ENCODE data around the gene SOAT2.

SOAT2 gene, protein sequence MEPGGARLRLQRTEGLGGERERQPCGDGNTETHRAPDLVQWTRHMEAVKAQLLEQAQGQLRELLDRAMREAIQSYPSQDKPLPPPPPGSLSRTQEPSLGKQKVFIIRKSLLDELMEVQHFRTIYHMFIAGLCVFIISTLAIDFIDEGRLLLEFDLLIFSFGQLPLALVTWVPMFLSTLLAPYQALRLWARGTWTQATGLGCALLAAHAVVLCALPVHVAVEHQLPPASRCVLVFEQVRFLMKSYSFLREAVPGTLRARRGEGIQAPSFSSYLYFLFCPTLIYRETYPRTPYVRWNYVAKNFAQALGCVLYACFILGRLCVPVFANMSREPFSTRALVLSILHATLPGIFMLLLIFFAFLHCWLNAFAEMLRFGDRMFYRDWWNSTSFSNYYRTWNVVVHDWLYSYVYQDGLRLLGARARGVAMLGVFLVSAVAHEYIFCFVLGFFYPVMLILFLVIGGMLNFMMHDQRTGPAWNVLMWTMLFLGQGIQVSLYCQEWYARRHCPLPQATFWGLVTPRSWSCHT

DNA sequence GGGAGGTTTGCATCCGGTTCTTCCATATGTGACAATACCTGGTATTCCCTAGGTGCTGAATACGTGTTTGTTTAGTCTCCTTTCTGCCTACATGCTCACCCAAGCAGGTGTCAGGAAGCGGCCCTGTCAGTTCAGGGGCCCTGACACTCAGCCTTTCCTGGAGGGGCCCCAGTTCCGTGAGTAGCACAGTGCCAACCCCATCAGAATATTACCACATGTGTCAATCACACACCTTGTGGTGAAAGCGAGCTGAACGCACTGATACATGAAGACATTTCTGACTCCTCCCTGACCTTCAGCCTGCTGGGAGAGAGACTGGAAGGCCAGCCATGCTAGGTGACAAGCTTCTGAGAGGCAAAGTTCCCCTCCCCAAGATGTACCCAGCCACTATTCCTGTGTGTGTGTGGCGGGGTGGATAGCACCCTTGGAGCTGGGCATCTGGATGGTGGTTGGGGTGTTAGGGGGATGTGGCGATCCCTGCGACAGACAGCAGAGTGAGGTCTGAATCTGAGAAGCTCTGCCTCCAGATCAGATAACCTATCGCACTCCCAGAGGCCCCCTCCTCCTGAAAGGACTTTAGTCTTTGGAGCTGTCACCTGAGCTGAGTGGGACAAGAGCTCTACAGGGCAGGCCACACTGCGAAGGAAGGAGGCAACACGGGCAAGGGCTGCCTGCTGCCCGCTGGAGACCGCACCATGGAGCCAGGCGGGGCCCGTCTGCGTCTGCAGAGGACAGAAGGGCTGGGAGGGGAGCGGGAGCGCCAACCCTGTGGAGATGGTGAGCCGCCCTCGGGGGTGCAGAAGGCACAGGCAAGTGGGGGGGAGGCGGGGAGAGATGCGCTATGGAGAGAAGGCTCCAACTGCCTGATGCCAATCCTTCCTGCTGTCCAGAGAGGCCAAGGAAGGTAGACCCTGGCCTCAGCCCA, at the start of gene SOAT2:
TSS of gene SOAT2 (plus strand) at position 604 of the 925 bp plus-strand sequence. CDS start at position 696, 92 bp downstream.
- TF ChIP-seq, protein P1, sequence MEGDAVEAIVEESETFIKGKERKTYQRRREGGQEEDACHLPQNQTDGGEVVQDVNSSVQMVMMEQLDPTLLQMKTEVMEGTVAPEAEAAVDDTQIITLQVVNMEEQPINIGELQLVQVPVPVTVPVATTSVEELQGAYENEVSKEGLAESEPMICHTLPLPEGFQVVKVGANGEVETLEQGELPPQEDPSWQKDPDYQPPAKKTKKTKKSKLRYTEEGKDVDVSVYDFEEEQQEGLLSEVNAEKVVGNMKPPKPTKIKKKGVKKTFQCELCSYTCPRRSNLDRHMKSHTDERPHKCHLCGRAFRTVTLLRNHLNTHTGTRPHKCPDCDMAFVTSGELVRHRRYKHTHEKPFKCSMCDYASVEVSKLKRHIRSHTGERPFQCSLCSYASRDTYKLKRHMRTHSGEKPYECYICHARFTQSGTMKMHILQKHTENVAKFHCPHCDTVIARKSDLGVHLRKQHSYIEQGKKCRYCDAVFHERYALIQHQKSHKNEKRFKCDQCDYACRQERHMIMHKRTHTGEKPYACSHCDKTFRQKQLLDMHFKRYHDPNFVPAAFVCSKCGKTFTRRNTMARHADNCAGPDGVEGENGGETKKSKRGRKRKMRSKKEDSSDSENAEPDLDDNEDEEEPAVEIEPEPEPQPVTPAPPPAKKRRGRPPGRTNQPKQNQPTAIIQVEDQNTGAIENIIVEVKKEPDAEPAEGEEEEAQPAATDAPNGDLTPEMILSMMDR (IDR thresholded peaks at IDR 0.05) = no peak

DNA sequence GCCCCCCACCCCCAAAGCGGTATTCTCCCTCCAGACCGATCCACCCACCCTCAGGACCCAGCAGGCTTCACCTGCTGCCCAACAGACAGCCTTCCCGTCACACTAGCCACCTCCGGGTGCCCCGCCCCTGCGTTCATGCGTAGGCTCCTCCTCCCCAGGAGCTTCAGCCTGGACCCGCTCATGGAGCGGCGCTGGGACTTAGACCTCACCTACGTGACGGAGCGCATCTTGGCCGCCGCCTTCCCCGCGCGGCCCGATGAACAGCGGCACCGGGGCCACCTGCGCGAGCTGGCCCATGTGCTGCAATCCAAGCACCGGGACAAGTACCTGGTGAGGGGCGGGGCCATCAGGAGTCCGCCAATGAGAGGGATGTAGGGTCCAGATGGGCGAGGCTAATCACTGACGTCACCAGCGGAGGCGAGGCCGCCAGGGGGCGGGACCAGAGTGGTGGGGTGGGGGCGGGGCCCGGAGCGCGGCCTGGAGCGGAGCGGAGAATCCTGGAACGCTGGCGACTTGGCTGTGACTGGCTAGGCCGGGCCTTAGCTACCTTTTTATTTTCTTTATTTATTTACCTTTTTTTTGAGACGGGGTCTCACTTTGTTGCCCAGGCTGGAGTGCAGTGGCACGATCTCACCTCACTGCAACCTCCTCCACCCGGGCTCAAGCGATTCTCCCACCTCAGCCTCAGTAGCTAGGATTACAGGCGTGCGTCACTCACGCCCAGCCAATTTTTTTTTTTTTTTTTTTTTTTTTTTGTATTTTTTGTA, 49.0 kb upstream of the SOAT2 start:
- TF ChIP-seq, protein P1 (IDR thresholded peaks at IDR 0.05) = no peak

DNA sequence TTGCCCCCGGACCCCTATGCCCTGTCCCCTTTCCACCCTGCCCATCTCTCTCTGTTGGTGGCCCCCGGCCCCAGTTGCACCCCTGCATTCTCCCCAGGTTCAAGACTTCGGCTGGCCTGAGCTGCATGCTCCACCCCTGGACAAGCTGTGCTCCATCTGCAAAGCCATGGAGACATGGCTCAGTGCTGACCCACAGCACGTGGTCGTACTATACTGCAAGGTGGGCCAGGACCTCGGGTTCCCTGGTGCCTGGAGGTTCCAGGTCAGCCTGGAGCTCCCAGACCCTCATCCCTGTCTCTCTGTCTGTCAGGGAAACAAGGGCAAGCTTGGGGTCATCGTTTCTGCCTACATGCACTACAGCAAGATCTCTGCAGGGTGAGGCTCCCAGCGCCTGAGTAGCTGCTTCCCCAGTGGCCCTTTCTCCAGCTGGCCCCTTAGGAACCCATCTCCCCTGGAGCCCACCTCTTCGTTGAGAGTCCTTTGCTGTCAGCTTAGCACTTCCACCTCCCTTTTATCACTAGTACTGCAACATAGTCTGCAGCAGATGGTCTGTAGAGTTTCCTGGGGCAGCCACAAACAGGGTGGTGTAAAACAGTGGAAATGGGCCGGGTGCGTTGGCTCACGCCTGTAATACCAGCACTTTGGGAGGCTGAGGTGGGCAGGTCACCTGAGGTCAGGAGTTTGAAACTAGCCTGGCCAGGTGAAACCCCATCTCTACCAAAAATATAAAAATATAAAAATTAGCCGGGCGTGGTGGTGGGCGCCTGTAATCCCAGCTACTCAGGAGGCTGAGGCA, 47.6 kb upstream of the SOAT2 start:
- TF ChIP-seq, protein P1 (IDR thresholded peaks at IDR 0.05) = no peak

DNA sequence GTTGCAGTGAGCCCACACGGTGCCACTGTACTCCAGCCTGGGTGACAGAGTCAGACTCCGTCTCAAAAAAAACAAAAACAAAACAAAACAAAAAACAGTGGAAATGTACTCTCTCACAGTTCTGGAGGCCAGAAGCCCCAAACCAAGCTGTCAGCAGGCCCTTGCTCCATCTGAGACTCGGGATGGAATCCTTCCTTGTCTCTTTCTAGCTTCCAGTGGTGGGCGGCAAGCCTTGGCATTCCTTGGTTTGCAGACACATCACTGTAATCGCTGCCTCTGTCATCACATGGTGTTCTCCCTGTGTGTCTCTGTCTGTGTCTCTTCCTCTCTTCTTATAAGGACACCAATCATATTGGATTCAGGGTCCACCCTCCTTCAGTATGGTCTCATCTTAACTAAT, 47.0 kb upstream of the SOAT2 start:
- TF ChIP-seq, protein P1 (IDR thresholded peaks at IDR 0.05) = no peak

DNA sequence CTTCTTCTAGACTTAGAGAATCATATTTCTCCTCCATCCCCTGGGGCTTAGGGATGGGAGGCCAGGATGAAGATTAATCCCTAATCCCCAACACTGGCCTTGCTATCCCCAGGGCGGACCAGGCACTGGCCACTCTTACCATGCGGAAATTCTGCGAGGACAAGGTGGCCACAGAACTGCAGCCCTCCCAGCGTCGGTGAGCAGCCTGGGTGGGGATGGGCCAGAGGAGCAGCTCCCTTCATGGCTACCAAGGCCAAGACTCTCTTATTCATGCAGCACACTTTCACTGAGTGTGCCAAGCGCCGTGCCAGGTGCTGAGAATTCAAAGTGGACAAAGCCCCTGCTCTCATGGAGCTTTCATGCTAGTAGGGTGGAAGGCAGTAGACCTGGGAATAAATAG, 46.4 kb upstream of the SOAT2 start:
- TF ChIP-seq, protein P1 (IDR thresholded peaks at IDR 0.05) = no peak

DNA sequence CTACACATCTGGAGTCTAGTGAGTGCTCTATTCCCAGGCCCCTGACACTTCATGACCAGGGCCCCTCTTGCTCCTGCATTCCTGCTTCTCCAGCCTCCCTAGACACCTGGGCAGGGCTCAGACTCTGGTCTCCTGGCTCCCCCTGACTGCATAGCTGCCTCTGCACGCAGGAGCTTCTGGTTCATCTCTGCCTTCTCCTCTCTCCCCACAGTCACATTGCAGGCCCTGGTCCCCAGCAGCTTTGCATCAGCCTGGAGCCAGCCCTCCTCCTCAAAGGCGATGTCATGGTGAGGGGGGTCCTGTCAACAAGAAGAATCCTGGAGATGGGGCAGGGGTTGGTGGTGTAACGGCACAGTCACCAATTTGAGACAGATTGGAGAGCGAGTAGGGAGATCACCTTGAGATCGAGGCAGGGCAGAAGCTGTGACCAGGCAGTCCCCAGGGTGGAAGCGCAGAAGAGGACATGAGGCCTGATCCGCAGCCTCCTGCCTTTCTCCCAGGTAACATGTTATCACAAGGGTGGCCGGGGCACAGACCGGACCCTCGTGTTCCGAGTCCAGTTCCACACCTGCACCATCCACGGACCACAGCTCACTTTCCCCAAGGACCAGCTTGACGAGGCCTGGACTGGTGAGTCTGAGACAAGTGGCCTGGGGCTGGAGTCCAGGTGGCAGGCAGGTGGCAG, 45.3 kb upstream of the SOAT2 start:
- TF ChIP-seq, protein P1 (IDR thresholded peaks at IDR 0.05) = no peak
